HG03095 (cell line): Measurements from ENCODE around the gene GPBAR1.

Experiments
- ATAC-seq: cut with Tn5 transposase; IDR thresholded peaks from one replicate; pipeline ENCODE4 v1.9.1; 2021; ENCODE audit warnings: moderate library complexity; ENCODE audit not compliant: unreplicated experiment

The GPBAR1 gene, protein sequence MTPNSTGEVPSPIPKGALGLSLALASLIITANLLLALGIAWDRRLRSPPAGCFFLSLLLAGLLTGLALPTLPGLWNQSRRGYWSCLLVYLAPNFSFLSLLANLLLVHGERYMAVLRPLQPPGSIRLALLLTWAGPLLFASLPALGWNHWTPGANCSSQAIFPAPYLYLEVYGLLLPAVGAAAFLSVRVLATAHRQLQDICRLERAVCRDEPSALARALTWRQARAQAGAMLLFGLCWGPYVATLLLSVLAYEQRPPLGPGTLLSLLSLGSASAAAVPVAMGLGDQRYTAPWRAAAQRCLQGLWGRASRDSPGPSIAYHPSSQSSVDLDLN

GRCh38 chr2:218260742-218261422, at the start of gene GPBAR1:
Gene GPBAR1, plus strand, starts transcription at chr2:218261015. Its CDS starts 1,710 bp downstream, at chr2:218262725.
- no peak for ATAC-seq

DNA sequence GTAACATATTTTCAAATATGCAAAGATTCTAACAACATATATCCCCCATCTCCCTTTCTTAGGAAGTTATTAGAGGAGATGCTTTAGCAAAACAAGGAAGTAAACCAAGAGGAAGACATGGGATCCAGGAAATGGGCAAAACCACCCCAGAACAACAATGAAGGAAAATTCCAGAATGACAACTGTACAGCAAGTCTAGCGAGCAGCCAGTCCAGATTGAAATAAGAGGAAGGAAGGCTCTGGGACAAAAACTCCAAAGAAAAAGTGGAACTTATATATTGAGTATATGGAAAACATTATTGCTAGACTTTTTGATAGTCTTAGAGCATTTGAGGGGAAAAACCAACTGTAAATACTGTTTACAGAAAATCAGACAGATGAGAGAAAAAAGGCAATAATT, 46.7 kb upstream of the GPBAR1 start:
- ATAC-seq: no peak

GRCh38 chr2:218216336-218216673, 44.5 kb upstream of the GPBAR1 start:
- no peak for ATAC-seq

GRCh38 chr2:218216674-218217359, 44.0 kb upstream of the GPBAR1 start, which contains the start of gene ARPC2:
Gene ARPC2, plus strand, starts transcription at chr2:218217189. Its CDS starts 282 bp downstream, at chr2:218217471.
- ATAC-seq: peak; percentile 58

DNA sequence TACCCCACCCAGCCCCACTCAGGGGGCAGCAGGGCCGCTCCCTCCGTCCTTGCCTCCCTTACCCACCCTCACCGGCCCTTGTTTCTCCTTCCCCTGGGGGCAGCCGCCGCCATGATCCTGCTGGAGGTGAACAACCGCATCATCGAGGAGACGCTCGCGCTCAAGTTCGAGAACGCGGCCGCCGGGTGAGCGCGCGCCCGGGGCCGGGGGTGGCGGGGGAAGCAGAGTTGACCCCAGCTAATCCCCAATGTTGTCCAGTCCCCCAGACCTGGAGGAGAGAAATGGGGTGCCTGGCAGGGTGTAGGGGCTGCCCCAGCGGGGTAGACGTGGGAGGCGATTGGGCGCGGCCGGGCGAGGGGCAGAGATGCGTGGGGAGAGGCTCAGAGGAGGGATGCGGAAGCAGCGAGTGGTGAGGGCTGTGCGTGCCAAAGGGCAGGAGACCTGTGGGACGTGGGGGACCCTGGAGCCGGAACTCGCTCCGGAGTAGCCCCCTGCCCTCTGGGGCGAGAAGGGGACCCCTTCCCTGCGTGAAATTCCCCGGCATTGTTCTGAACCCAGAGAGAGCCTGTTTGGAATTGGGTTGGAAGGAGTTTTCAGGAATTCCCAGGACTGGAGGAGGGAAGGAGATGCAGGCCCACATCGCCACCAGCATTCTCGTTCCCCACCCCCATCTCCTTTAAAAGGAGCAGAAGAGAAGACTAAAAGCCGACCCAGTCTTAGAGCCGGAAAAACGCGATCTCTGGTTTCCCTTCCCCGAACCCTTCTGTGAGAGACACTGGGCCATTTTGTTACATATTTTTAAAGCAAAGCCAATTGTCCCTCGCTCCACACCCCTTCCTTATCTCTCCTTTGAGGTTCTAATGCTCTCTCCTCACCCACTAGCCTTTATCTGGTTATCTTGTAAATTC, 43.2 kb upstream of the GPBAR1 start:
- peak; percentile 24 for ATAC-seq

GRCh38 chr2:218218268-218219185, 42.3 kb upstream of the GPBAR1 start:
- peak; percentile 47 for ATAC-seq

DNA sequence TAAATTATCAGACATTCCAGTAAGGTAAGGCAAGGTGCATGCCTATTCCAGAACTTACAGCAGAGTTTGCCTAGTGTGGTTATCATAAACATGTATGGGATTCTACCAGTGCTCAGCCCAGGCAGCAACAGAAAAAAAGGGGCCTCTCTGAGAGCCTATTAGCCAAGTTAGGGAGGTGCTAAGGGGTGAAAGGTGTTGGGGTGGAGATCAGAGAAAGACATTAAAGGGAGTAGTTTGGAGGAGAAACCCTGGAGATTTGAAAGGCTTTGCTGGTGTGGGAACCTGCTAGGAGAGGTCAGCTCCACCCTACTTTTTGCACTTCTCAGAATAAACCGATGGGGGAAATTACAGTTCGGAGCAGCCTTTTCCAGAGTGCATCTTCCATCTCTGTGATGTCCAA, 40.9 kb upstream of the GPBAR1 start:
- no peak for ATAC-seq

- no peak for ATAC-seq
Measured at GRCh38 chr2:218221000-218221399, 39.8 kb upstream of the GPBAR1 start.

- ATAC-seq: no peak
Measured at GRCh38 chr2:218223046-218223445, 37.8 kb upstream of the GPBAR1 start.

DNA sequence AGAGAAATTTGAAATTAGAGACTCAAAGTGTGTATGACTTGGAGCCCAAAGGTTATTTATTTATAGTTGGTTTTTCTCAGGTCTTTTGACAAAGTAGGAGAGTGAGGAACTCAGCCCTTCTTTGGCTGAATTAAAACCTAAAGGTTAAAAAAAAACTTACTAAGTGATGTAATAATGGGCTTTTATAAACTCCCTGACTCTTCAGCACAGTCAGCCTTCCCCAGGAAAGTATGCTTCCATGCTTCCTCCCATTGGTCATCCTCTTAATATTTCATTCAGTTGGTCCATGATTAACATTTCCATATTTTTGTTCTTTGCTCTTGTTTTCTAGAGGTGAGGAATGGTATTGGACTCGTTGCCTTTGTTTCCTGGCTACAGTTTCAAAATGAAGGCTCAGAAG, 36.6 kb upstream of the GPBAR1 start:
- ATAC-seq: no peak

- no peak for ATAC-seq
Measured at GRCh38 chr2:218226903-218227302, 33.9 kb upstream of the GPBAR1 start.

- ATAC-seq: no peak
Measured at GRCh38 chr2:218228366-218229090, 32.3 kb upstream of the GPBAR1 start.

- peak; percentile 86 for ATAC-seq
Measured at GRCh38 chr2:218229239-218229638, 31.6 kb upstream of the GPBAR1 start.

GRCh38 chr2:218229851-218230250, 31.0 kb upstream of the GPBAR1 start:
- ATAC-seq: no peak

GRCh38 chr2:218230882-218231281, 29.9 kb upstream of the GPBAR1 start:
- no peak for ATAC-seq

- ATAC-seq: no peak
Measured at GRCh38 chr2:218233543-218233942, 27.3 kb upstream of the GPBAR1 start.

DNA sequence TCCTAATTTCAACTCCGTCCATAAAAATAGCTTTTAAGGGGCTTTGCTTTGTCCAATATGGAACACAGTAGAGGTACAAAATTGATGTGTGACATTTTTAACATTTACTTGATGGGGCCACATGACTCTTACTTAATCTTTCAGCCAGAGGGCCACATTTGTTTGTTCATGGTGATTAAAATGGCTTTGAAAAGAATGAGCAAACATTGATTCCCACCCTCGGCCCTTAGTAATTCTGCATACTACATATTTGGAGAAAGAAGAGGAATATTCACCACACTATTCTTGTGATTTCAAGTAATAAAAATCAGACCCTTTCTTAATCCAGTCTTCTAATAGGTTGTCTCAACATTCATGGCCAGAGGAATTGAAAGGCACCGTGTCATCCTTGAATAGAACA, 26.3 kb upstream of the GPBAR1 start:
- no peak for ATAC-seq

- ATAC-seq: no peak
Measured at GRCh38 chr2:218235017-218235416, 25.8 kb upstream of the GPBAR1 start.

- no peak for ATAC-seq
Measured at GRCh38 chr2:218236829-218237228, 24.0 kb upstream of the GPBAR1 start.
